HepG2 (cell line): ENCODE data around the gene BCL2L11. TPM values are rescaled to one million over a fixed set of nuclear protein-coding genes. Genes with fewer than 3 reads are reported as not detected.

ENCODE experiments used
- AGO2 ChIP-seq: fragments of 200-400 bp; formaldehyde crosslinking; optimal IDR thresholded peaks from 2 replicates; pipeline ENCODE3; 2017; ENCODE audit warnings: mild to moderate bottlenecking, low read depth, low read length, moderate library complexity
- DNMT3B ChIP-seq: conservative IDR thresholded peaks from 2 replicates; pipeline ENCODE4 v1.6.1; 2016; ENCODE audit warnings: missing biosample characterization, control low read depth
- KDM4B ChIP-seq: sonication (generic); formaldehyde crosslinking; IDR thresholded peaks from 2 replicates; pipeline ENCODE4 v1.4.0; 2020; ENCODE audit warnings: missing genetic modification reagents
- MAFK ChIP-seq, 2 experiments: IDR thresholded peaks in 1 of 2; conservative IDR thresholded peaks in 1 of 2; 2 replicates each; pipeline ENCODE4 v1.6.1; 2011; ENCODE audit warnings: improper control_type of control experiment in 2 of 2, low read length in 2 of 2
- MAZ ChIP-seq, 2 experiments: sonication (generic) in 1 of 2; formaldehyde crosslinking in 1 of 2; IDR thresholded peaks; 2 replicates each; pipeline versions ENCODE4 v1.5.0 to v1.6.1; 2012 to 2020; ENCODE audit warnings: low read depth in 2 of 2, mild to moderate bottlenecking in 2 of 2, borderline replicate concordance in 1 of 2, improper control_type of control experiment in 1 of 2, low read length in 1 of 2, missing genetic modification reagents in 1 of 2, moderate library complexity in 1 of 2
- MXD4 ChIP-seq: IDR thresholded peaks from 2 replicates; pipeline ENCODE4 v1.6.1; 2016; ENCODE audit warnings: mild to moderate bottlenecking, missing biosample characterization, missing genetic modification reagents
- NR2F6 ChIP-seq, 2 experiments: IDR thresholded peaks; 2 replicates each; pipeline ENCODE4 v1.6.1; 2016; ENCODE audit warnings: antibody characterized with exemption in 1 of 2, mild to moderate bottlenecking in 1 of 2
- SP2 ChIP-seq: sonication (generic); formaldehyde crosslinking; IDR thresholded peaks from 2 replicates; pipeline ENCODE4 v1.5.1; 2020; ENCODE audit warnings: mild to moderate bottlenecking, missing genetic modification reagents
- TAF15 ChIP-seq: fragments of 200-400 bp; formaldehyde crosslinking; IDR thresholded peaks from one replicate; pipeline ENCODE4 v1.6.1; 2018; ENCODE audit warnings: mild to moderate bottlenecking, low read depth, low read length; ENCODE audit not compliant: poor library complexity, severe bottlenecking
- TEAD2 ChIP-seq: sonication (generic); formaldehyde crosslinking; IDR thresholded peaks from 2 replicates; pipeline ENCODE4 v1.9.0; 2021; ENCODE audit warnings: missing genetic modification reagents
- ZNF253 ChIP-seq: sonication (generic); formaldehyde crosslinking; IDR thresholded peaks from 2 replicates; pipeline ENCODE4 v1.8.0; 2022; ENCODE audit warnings: mild to moderate bottlenecking, missing genetic modification reagents, borderline replicate concordance
- ZNF335 ChIP-seq: sonication (generic); formaldehyde crosslinking; IDR thresholded peaks from 2 replicates; pipeline ENCODE4 v1.4.0; 2020; ENCODE audit warnings: missing genetic modification reagents
- ZNF337 ChIP-seq: sonication (generic); formaldehyde crosslinking; IDR thresholded peaks from 2 replicates; pipeline ENCODE4 v1.5.1; 2020; ENCODE audit warnings: missing genetic modification reagents, low read depth, mild to moderate bottlenecking, borderline replicate concordance
- ZNF709 ChIP-seq: sonication (generic); formaldehyde crosslinking; IDR thresholded peaks from 2 replicates; pipeline ENCODE4 v1.5.0; 2020; ENCODE audit warnings: mild to moderate bottlenecking, missing genetic modification reagents
- ZNF816 ChIP-seq: sonication (generic); formaldehyde crosslinking; IDR thresholded peaks from 2 replicates; pipeline ENCODE4 v1.8.0; 2022; ENCODE audit warnings: missing genetic modification reagents, mild to moderate bottlenecking, borderline replicate concordance
- polyA plus RNA-seq, 8 experiments: library from polyadenylated mRNA; depleted of rRNA in 3 of 8; stranded (reverse) in 7 of 8; unstranded in 1 of 8; fragments of >200 nt; fragmentation: Illumina TruSeq in 4 of 8; extraction: Trizol in 4 of 8; gene quantifications; 2 replicates each; pipeline versions ENCODE4 v1.2.1 to v1.2.3, GENCODE V29; 2011 to 2016; ENCODE audit warnings: low read depth in 4 of 8, missing spikeins in 1 of 8, mixed read lengths in 1 of 8; ENCODE audit not compliant: insufficient read depth in 1 of 8
- total RNA-seq, 5 experiments: library from RNA; depleted of rRNA; stranded (reverse); fragments of >200 nt; fragmentation: Illumina TruSeq; extraction: Trizol; gene quantifications; 2 replicates each; pipeline ENCODE4 v1.2.3, GENCODE V29; 2016; ENCODE audit warnings: low read depth in 1 of 5
- TF ChIP-seq, protein P1 (sequence below): IDR thresholded peaks from 2 replicates; pipeline ENCODE4 v1.6.1; 2016; ENCODE audit warnings: low read depth, borderline replicate concordance
- TF ChIP-seq, protein P2 (sequence below): IDR thresholded peaks from 2 replicates; pipeline ENCODE4 v1.6.1; 2012; ENCODE audit warnings: low read depth, low read length, improper control_type of control experiment
- TF ChIP-seq, protein P3 (sequence below): sonication (generic); formaldehyde crosslinking; IDR thresholded peaks from 2 replicates; pipeline ENCODE4 v1.4.0; 2020; ENCODE audit warnings: missing genetic modification reagents, borderline replicate concordance
- TF ChIP-seq, protein P4 (sequence below): sonication (generic); formaldehyde crosslinking; IDR thresholded peaks from 2 replicates; pipeline ENCODE4 v1.8.0; 2022; ENCODE audit warnings: missing genetic modification reagents, low read depth, mild to moderate bottlenecking, borderline replicate concordance
- TF ChIP-seq, protein P5 (sequence below): sonication (generic); formaldehyde crosslinking; IDR thresholded peaks from 2 replicates; pipeline ENCODE4 v1.5.0; 2020; ENCODE audit warnings: missing genetic modification reagents

BCL2L11 gene
- total and polyA plus RNA-seq, 2 of the 13 experiments (the other 11 are each of a cell fraction or from before 2014, with no cell fraction given), result 6.1 to 9.7 TPM

DNA sequence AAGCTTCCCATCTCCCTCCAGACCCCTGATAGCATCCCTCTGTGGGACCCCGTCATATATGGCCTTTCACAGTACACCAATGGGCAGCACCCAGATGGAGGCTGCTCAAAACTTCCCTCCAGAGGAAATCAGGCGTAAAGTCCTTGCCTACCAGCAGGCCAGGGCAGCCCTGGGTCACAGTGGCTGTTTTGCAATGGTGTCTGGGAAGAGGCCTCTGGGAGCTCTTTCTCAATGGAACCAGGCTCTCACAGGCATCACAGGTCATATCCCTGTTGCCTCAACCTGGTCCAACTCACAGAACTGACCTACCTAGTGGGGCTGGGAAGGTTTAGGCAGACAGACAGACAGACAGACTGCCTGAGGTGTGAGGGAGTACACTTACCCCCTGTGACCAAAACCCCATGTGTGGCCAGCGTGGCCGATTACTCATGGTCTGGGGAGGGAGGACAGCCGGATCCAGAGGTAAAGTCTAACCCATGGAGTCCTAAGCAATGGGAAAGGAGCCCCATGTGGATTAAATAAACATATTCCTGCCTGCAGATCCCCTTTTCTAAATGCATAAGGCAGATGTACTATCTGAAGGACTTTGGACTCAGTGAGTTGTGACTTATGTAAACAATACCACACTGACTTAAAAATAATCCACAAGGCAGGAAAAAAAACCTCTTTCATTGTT is 58.2 kb downstream of the BCL2L11 start (continued):
- TF ChIP-seq, protein P1, sequence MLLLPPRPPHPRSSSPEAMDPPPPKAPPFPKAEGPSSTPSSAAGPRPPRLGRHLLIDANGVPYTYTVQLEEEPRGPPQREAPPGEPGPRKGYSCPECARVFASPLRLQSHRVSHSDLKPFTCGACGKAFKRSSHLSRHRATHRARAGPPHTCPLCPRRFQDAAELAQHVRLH, result peak; percentile 32; the same call in 1 of the 2 replicates
- TF ChIP-seq MAZ (IDR thresholded peaks at IDR 0.05; ENCODE audit: borderline replicate concordance, low read depth, low read length) (no peak), MAZ (CRISPR knock-in tag; IDR thresholded peaks at IDR 0.05; ENCODE audit: low read depth) (peak; percentile 37; the same call in 1 of the 2 replicates), NR2F6 (IDR thresholded peaks at IDR 0.05) (peak; percentile 57; the same call in 1 of the 2 replicates), NR2F6 (CRISPR knock-in tag; IDR thresholded peaks at IDR 0.05) (peak; percentile 65), TEAD2 (CRISPR knock-in tag) (no peak), SP2 (CRISPR knock-in tag) (no peak), AGO2 (no peak), KDM4B (CRISPR knock-in tag) (no peak; the same call in 1 of the 2 replicates), ZNF709 (CRISPR knock-in tag) (no peak), MXD4 (CRISPR knock-in tag) (no peak), ZNF337 (CRISPR knock-in tag) (no peak), DNMT3B (no peak), ZNF335 (CRISPR knock-in tag) (0 out of 2 replicates have a peak, but pooled peaks have one; percentile 16), TAF15 (no peak), MAFK (conservative IDR thresholded peaks at IDR 0.05 in 1 of 2, IDR thresholded peaks at IDR 0.05 in 1 of 2; ENCODE audit: low read length in 2 of 2) (no peak), ZNF816 (CRISPR knock-in tag) (no peak), ZNF253 (no peak; the same call in 1 of the 2 replicates)
- TF ChIP-seq, protein P2, sequence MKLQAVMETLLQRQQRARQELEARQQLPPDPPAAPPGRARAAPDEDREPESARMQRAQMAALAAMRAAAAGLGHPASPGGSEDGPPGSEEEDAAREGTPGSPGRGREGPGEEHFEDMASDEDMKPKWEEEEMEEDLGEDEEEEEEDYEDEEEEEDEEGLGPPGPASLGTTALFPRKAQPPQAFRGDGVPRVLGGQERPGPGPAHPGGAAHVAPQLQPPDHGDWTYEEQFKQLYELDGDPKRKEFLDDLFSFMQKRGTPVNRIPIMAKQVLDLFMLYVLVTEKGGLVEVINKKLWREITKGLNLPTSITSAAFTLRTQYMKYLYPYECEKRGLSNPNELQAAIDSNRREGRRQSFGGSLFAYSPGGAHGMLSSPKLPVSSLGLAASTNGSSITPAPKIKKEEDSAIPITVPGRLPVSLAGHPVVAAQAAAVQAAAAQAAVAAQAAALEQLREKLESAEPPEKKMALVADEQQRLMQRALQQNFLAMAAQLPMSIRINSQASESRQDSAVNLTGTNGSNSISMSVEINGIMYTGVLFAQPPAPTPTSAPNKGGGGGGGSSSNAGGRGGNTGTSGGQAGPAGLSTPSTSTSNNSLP, result 0 out of 2 replicates have a peak, but pooled peaks have one; percentile 49
- TF ChIP-seq, protein P3, sequence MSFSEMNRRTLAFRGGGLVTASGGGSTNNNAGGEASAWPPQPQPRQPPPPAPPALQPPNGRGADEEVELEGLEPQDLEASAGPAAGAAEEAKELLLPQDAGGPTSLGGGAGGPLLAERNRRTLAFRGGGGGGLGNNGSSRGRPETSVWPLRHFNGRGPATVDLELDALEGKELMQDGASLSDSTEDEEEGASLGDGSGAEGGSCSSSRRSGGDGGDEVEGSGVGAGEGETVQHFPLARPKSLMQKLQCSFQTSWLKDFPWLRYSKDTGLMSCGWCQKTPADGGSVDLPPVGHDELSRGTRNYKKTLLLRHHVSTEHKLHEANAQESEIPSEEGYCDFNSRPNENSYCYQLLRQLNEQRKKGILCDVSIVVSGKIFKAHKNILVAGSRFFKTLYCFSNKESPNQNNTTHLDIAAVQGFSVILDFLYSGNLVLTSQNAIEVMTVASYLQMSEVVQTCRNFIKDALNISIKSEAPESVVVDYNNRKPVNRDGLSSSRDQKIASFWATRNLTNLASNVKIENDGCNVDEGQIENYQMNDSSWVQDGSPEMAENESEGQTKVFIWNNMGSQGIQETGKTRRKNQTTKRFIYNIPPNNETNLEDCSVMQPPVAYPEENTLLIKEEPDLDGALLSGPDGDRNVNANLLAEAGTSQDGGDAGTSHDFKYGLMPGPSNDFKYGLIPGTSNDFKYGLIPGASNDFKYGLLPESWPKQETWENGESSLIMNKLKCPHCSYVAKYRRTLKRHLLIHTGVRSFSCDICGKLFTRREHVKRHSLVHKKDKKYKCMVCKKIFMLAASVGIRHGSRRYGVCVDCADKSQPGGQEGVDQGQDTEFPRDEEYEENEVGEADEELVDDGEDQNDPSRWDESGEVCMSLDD (CRISPR knock-in tag), result no peak
- TF ChIP-seq, protein P4, sequence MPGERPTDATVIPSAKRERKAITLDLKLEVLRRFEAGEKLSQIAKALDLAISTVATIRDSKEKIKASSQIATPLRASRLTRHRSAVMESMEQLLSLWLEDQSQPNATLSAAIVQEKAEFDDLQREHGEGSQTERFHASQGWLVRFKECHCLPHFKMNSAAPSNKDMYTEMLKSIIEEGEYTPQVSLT (CRISPR knock-in tag), result no peak
- TF ChIP-seq, protein P5, sequence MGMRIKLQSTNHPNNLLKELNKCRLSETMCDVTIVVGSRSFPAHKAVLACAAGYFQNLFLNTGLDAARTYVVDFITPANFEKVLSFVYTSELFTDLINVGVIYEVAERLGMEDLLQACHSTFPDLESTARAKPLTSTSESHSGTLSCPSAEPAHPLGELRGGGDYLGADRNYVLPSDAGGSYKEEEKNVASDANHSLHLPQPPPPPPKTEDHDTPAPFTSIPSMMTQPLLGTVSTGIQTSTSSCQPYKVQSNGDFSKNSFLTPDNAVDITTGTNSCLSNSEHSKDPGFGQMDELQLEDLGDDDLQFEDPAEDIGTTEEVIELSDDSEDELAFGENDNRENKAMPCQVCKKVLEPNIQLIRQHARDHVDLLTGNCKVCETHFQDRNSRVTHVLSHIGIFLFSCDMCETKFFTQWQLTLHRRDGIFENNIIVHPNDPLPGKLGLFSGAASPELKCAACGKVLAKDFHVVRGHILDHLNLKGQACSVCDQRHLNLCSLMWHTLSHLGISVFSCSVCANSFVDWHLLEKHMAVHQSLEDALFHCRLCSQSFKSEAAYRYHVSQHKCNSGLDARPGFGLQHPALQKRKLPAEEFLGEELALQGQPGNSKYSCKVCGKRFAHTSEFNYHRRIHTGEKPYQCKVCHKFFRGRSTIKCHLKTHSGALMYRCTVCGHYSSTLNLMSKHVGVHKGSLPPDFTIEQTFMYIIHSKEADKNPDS (CRISPR knock-in tag), result no peak
